Liver (tissue), 9 donors: ENCODE results near the gene IL9R. TPM values are rescaled to one million over a fixed set of nuclear protein-coding genes. Genes with fewer than 3 reads are reported as not detected.

Experiments
- DNase-seq: peaks from one replicate; pipeline ENCODE4 v3.0.0-alpha.2; 2017; ENCODE audit warnings: low spot score
- H3K27ac ChIP-seq, 2 donors: one replicate each; pipeline ENCODE4 v1.7.0; 2013; ENCODE audit warnings: inconsistent platforms in 2 of 2, low read length in 2 of 2, control low read depth in 1 of 2, low read depth in 1 of 2, mild to moderate bottlenecking in 1 of 2
- H3K27me3 ChIP-seq, 4 donors: one replicate each; pipeline versions ENCODE4 v1.6.1 to v1.7.0; 2013; ENCODE audit warnings: low read length in 3 of 4, inconsistent platforms in 1 of 4, mild to moderate bottlenecking in 1 of 4, moderate library complexity in 1 of 4; ENCODE audit not compliant: control insufficient read depth in 4 of 4, insufficient read depth in 4 of 4
- H3K36me3 ChIP-seq, 4 donors: one replicate each; pipeline versions ENCODE4 v1.6.1 to v1.7.0; 2013; ENCODE audit warnings: low read length in 3 of 4, mild to moderate bottlenecking in 3 of 4, low read depth in 1 of 4, moderate library complexity in 1 of 4; ENCODE audit not compliant: control insufficient read depth in 4 of 4, insufficient read depth in 3 of 4
- H3K4me1 ChIP-seq, 4 donors: one replicate each; pipeline versions ENCODE4 v1.6.1 to v1.7.0; 2013; ENCODE audit warnings: low read length in 3 of 4, mild to moderate bottlenecking in 3 of 4, moderate library complexity in 1 of 4; ENCODE audit not compliant: control insufficient read depth in 4 of 4, insufficient read depth in 4 of 4
- H3K4me3 ChIP-seq, 3 donors: one replicate each; pipeline versions ENCODE4 v1.6.1 to v1.7.0; 2013; ENCODE audit warnings: low read length in 3 of 3, control low read depth in 1 of 3, low read depth in 1 of 3, mild to moderate bottlenecking in 1 of 3
- H3K9ac ChIP-seq, 2 donors: one replicate each; pipeline ENCODE4 v1.7.0; 2013; ENCODE audit warnings: low read length in 2 of 2, mild to moderate bottlenecking in 2 of 2, moderate library complexity in 2 of 2, control low read depth in 1 of 2, low read depth in 1 of 2
- H3K9me3 ChIP-seq, 4 donors: one replicate each; pipeline versions ENCODE4 v1.6.1 to v1.7.0; 2013; ENCODE audit warnings: low read length in 3 of 4; ENCODE audit not compliant: control insufficient read depth in 4 of 4
- ATF3 ChIP-seq: IDR thresholded peaks from 2 replicates; pipeline ENCODE4 v1.6.1; 2016; ENCODE audit warnings: antibody characterized with exemption
- EGR1 ChIP-seq, 2 donors: IDR thresholded peaks; 2 replicates each; pipeline ENCODE4 v1.6.1; 2016 to 2018; ENCODE audit warnings: antibody characterized with exemption in 2 of 2, low read depth in 2 of 2
- FOXA1 ChIP-seq: IDR thresholded peaks from 2 replicates; pipeline ENCODE4 v1.6.1; 2016; ENCODE audit warnings: antibody characterized with exemption
- FOXA2 ChIP-seq: IDR thresholded peaks from 2 replicates; pipeline ENCODE4 v1.6.1; 2016; ENCODE audit warnings: antibody characterized with exemption
- GABPA ChIP-seq, 2 donors: IDR thresholded peaks in 1 of 2; conservative IDR thresholded peaks in 1 of 2; 2 replicates each; pipeline ENCODE4 v1.6.1; 2016; ENCODE audit warnings: antibody characterized with exemption in 2 of 2, mild to moderate bottlenecking in 1 of 2, moderate library complexity in 1 of 2
- HNF4A ChIP-seq, 2 donors: conservative IDR thresholded peaks; 2 replicates each; pipeline ENCODE4 v1.6.1; 2016; ENCODE audit warnings: antibody characterized with exemption in 2 of 2, mild to moderate bottlenecking in 2 of 2
- HNF4G ChIP-seq: IDR thresholded peaks from 2 replicates; pipeline ENCODE4 v1.6.1; 2016; ENCODE audit warnings: antibody characterized with exemption
- JUND ChIP-seq, 2 donors: IDR thresholded peaks; 2 replicates each; pipeline ENCODE4 v1.6.1; 2016; ENCODE audit warnings: antibody characterized with exemption in 2 of 2
- MAX ChIP-seq: IDR thresholded peaks from 2 replicates; pipeline ENCODE4 v1.6.1; 2016; ENCODE audit warnings: antibody characterized with exemption
- NR2F2 ChIP-seq: IDR thresholded peaks from 2 replicates; pipeline ENCODE4 v1.6.1; 2016; ENCODE audit warnings: antibody characterized with exemption
- RAD21 ChIP-seq, 2 donors: IDR thresholded peaks; 2 replicates each; pipeline ENCODE4 v1.6.1; 2016; ENCODE audit warnings: antibody characterized with exemption in 2 of 2, mild to moderate bottlenecking in 2 of 2
- RXRA ChIP-seq, 2 donors: IDR thresholded peaks; 2 replicates each; pipeline ENCODE4 v1.6.1; 2017 to 2018; ENCODE audit warnings: antibody characterized with exemption in 2 of 2, mild to moderate bottlenecking in 1 of 2
- SP1 ChIP-seq: IDR thresholded peaks from 2 replicates; pipeline ENCODE4 v1.6.1; 2018; ENCODE audit warnings: antibody characterized with exemption, mild to moderate bottlenecking
- TAF1 ChIP-seq: conservative IDR thresholded peaks from 2 replicates; pipeline ENCODE4 v1.6.1; 2016; ENCODE audit warnings: antibody characterized with exemption, mild to moderate bottlenecking
- YY1 ChIP-seq: IDR thresholded peaks from 2 replicates; pipeline ENCODE4 v1.6.1; 2016; ENCODE audit warnings: antibody characterized with exemption, mild to moderate bottlenecking
- ZBTB33 ChIP-seq: IDR thresholded peaks from 2 replicates; pipeline ENCODE4 v1.6.1; 2016; ENCODE audit warnings: antibody characterized with exemption
- WGBS: extraction: QIAGEN DNeasy Blood & Tissue Kit; methylation state at CpG from one replicate; pipeline ENCODE4 v1.1.7; 2013; 5-methylcytosine and 5-hydroxymethylcytosine counted together
- polyA plus RNA-seq, 2 donors: library from polyadenylated mRNA; stranded (reverse) in 1 of 2; unstranded in 1 of 2; fragments of 200-250 nt in 1 of 2; fragments of >200 nt in 1 of 2; fragmentation: Nextera tagmentation in 1 of 2; extraction: Ambion mirVana in 1 of 2; gene quantifications; one replicate each; pipeline versions ENCODE4 v1.2.1 to v1.2.3, GENCODE V29; 2013 to 2015
- total RNA-seq, 2 donors: library from RNA; depleted of rRNA; stranded (reverse); fragments of >200 nt; gene quantifications; one replicate each; pipeline ENCODE4 v1.2.3, GENCODE V29; 2014
- TF ChIP-seq, protein P1 (sequence below): fragments of 150-350 bp; IDR thresholded peaks from 2 replicates; pipeline ENCODE4 v1.5.1; 2017; ENCODE audit warnings: improper control_type of control experiment, low read depth, low read length; ENCODE audit not compliant: missing input control
- TF ChIP-seq, protein P2 (sequence below): IDR thresholded peaks from 2 replicates; pipeline ENCODE4 v1.6.1; 2016; ENCODE audit warnings: antibody characterized with exemption, mild to moderate bottlenecking
- donor health status: healthy.
- donor health status: healthy.
- donor health status: healthy.
- donor health status: healthy.
- donor health status: healthy.

Gene IL9R
- under 1 TPM; 0.05 to 0.08 TPM for total RNA-seq
- under 1 TPM in 1 of 2 donors, not detected in 1; 0.07 TPM for polyA plus RNA-seq

- no peak for DNase-seq
- H3K36me3 ChIP-seq = no peaks in the 10 kb centered on the region
- 59% methylated on average over 5 of the region's 5 CpGs for WGBS
- no peaks in the 10 kb centered on the region for H3K9me3 ChIP-seq
- no peak within 1 kb of the TSS for H3K27ac ChIP-seq
- no peaks in the 10 kb centered on the region for H3K27me3 ChIP-seq
- H3K4me1 ChIP-seq = no peaks in the 10 kb centered on the region
- no peak within 1 kb of the TSS for H3K9ac ChIP-seq
- TF ChIP-seq, protein P1, sequence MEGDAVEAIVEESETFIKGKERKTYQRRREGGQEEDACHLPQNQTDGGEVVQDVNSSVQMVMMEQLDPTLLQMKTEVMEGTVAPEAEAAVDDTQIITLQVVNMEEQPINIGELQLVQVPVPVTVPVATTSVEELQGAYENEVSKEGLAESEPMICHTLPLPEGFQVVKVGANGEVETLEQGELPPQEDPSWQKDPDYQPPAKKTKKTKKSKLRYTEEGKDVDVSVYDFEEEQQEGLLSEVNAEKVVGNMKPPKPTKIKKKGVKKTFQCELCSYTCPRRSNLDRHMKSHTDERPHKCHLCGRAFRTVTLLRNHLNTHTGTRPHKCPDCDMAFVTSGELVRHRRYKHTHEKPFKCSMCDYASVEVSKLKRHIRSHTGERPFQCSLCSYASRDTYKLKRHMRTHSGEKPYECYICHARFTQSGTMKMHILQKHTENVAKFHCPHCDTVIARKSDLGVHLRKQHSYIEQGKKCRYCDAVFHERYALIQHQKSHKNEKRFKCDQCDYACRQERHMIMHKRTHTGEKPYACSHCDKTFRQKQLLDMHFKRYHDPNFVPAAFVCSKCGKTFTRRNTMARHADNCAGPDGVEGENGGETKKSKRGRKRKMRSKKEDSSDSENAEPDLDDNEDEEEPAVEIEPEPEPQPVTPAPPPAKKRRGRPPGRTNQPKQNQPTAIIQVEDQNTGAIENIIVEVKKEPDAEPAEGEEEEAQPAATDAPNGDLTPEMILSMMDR = no peak
- TF ChIP-seq, protein P2, sequence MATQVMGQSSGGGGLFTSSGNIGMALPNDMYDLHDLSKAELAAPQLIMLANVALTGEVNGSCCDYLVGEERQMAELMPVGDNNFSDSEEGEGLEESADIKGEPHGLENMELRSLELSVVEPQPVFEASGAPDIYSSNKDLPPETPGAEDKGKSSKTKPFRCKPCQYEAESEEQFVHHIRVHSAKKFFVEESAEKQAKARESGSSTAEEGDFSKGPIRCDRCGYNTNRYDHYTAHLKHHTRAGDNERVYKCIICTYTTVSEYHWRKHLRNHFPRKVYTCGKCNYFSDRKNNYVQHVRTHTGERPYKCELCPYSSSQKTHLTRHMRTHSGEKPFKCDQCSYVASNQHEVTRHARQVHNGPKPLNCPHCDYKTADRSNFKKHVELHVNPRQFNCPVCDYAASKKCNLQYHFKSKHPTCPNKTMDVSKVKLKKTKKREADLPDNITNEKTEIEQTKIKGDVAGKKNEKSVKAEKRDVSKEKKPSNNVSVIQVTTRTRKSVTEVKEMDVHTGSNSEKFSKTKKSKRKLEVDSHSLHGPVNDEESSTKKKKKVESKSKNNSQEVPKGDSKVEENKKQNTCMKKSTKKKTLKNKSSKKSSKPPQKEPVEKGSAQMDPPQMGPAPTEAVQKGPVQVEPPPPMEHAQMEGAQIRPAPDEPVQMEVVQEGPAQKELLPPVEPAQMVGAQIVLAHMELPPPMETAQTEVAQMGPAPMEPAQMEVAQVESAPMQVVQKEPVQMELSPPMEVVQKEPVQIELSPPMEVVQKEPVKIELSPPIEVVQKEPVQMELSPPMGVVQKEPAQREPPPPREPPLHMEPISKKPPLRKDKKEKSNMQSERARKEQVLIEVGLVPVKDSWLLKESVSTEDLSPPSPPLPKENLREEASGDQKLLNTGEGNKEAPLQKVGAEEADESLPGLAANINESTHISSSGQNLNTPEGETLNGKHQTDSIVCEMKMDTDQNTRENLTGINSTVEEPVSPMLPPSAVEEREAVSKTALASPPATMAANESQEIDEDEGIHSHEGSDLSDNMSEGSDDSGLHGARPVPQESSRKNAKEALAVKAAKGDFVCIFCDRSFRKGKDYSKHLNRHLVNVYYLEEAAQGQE = no peak
- TF ChIP-seq TAF1 (no peak), ATF3 (no peak), RXRA (IDR thresholded peaks at IDR 0.05) (no peak), MAX (no peak), YY1 (no peak), HNF4A (conservative IDR thresholded peaks at IDR 0.05) (no peak), SP1 (no peak), EGR1 (IDR thresholded peaks at IDR 0.05; ENCODE audit: low read depth in 2 of 2) (no peak), NR2F2 (no peak), RAD21 (IDR thresholded peaks at IDR 0.05) (no peak), JUND (IDR thresholded peaks at IDR 0.05) (no peak), GABPA (IDR thresholded peaks at IDR 0.05 in 1 of 2, conservative IDR thresholded peaks at IDR 0.05 in 1 of 2) (no peak), FOXA2 (no peak)
- no peak within 1 kb of the TSS for H3K4me3 ChIP-seq
Measured at GRCh38 chrX:155997436-155997835, at the start of gene IL9R. Gene IL9R, plus strand, starts transcription at chrX:155997696. Its CDS starts 64 bp downstream, at chrX:155997760.

- Histone ChIP-seq H3K36me3 (no peaks in the 10 kb centered on the region), H3K9me3 (peaks cover 0 to 1% (median 0%) of the 10 kb centered on the region in 4 donors), H3K27ac (no peak overlapping the region), H3K4me1 (no peaks in the 10 kb centered on the region), H3K9ac (no peak overlapping the region), H3K4me3 (no peak overlapping the region), H3K27me3 (peaks cover 0 to 3% (median 0%) of the 10 kb centered on the region in 4 donors)
- 53% methylated on average over 2 of the region's 2 CpGs for WGBS
- no peak for TF ChIP-seq NR2F2
- TF ChIP-seq, protein P2 = no peak
- no peak for TF ChIP-seq GABPA (IDR thresholded peaks at IDR 0.05 in 1 of 2, conservative IDR thresholded peaks at IDR 0.05 in 1 of 2)
- TF ChIP-seq MAX = no peak
- TF ChIP-seq JUND (IDR thresholded peaks at IDR 0.05) = no peak
- no peak for TF ChIP-seq HNF4A (conservative IDR thresholded peaks at IDR 0.05)
- TF ChIP-seq YY1 = no peak
- no peak for TF ChIP-seq EGR1 (IDR thresholded peaks at IDR 0.05; ENCODE audit: low read depth in 2 of 2)
- TF ChIP-seq FOXA2 = no peak
- TF ChIP-seq RXRA (IDR thresholded peaks at IDR 0.05) = no peak
- no peak for TF ChIP-seq HNF4G
- no peak for TF ChIP-seq TAF1
- no peak for TF ChIP-seq ATF3
- TF ChIP-seq FOXA1 = no peak
- TF ChIP-seq ZBTB33 = no peak
- no peak for DNase-seq
Measured at GRCh38 chrX:155949098-155949497, 48.4 kb upstream of the IL9R start.
